HEK293 (cell line): ENCODE measurements around the gene FTCD.

Source experiments
- CTCF ChIP-seq: fragments of 450-650 bp; formaldehyde crosslinking; IDR thresholded peaks from 2 replicates; pipeline ENCODE4 v1.5.1; 2016; ENCODE audit warnings: missing biosample characterization, missing genetic modification characterization
- ZXDB ChIP-seq: fragments of 450-650 bp; formaldehyde crosslinking; IDR thresholded peaks from 2 replicates; pipeline ENCODE4 v1.5.1; 2016; ENCODE audit warnings: missing biosample characterization, missing genetic modification characterization
- TF ChIP-seq, protein P1 (sequence below): fragments of 450-650 bp; formaldehyde crosslinking; IDR thresholded peaks from 2 replicates; pipeline ENCODE4 v1.5.1; 2016; ENCODE audit warnings: missing biosample characterization, missing genetic modification characterization

DNA sequence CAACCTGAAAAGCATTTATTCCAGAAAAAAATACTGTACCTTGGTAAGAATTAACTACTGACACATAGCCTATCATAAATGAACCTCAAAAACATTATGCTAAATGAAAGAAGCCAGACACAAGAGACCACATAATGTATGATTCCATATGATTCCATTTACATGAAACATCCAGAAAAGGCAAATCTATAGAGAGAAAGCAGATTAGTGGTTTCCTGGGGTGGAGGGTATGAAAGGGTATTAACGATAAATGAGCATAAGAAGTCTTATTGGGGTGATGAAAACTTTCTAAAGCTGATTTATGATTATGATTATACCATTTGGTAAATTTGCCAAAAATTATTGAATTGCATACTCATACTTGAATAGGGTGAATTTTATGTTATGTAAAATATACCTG is 67.7 kb downstream of the FTCD start:
- TF ChIP-seq, protein P1, sequence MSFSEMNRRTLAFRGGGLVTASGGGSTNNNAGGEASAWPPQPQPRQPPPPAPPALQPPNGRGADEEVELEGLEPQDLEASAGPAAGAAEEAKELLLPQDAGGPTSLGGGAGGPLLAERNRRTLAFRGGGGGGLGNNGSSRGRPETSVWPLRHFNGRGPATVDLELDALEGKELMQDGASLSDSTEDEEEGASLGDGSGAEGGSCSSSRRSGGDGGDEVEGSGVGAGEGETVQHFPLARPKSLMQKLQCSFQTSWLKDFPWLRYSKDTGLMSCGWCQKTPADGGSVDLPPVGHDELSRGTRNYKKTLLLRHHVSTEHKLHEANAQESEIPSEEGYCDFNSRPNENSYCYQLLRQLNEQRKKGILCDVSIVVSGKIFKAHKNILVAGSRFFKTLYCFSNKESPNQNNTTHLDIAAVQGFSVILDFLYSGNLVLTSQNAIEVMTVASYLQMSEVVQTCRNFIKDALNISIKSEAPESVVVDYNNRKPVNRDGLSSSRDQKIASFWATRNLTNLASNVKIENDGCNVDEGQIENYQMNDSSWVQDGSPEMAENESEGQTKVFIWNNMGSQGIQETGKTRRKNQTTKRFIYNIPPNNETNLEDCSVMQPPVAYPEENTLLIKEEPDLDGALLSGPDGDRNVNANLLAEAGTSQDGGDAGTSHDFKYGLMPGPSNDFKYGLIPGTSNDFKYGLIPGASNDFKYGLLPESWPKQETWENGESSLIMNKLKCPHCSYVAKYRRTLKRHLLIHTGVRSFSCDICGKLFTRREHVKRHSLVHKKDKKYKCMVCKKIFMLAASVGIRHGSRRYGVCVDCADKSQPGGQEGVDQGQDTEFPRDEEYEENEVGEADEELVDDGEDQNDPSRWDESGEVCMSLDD (tag by site-specific recombination), result no peak
- TF ChIP-seq CTCF (tag by site-specific recombination) (no peak), ZXDB (tag by site-specific recombination) (no peak)
